RWPE1 (cell line): ENCODE data around the gene INHBA.

Experiments used
- CTCF ChIA-PET: fragments of 350-600 bp; sonication (Branson Sonifier 250); formaldehyde crosslinking; extraction: SDS; loops from one replicate; lab custom pipeline; 2021; lab: Yijun Ruan, JAX
- POLR2A ChIA-PET: fragments of 400-600 bp; formaldehyde crosslinking; extraction: SDS; loops from one replicate; lab custom pipeline; 2020; ENCODE audit warnings: antibody characterized with exemption; ENCODE audit not compliant: low non-redundant PET; lab: Yijun Ruan, JAX
- DNase-seq: peaks from one replicate; pipeline ENCODE4 v3.0.0; 2012; ENCODE audit warnings: low spot score
- H3K27ac ChIP-seq: fragments of 450-650 bp; 2 replicates; pipeline ENCODE4 v1.5.1; 2017
- TF ChIP-seq, protein P1 (sequence below): fragments of 450-650 bp; conservative IDR thresholded peaks from 2 replicates; pipeline ENCODE4 v1.5.1; 2017; ENCODE audit warnings: low read depth, mild to moderate bottlenecking

Gene INHBA

DNA sequence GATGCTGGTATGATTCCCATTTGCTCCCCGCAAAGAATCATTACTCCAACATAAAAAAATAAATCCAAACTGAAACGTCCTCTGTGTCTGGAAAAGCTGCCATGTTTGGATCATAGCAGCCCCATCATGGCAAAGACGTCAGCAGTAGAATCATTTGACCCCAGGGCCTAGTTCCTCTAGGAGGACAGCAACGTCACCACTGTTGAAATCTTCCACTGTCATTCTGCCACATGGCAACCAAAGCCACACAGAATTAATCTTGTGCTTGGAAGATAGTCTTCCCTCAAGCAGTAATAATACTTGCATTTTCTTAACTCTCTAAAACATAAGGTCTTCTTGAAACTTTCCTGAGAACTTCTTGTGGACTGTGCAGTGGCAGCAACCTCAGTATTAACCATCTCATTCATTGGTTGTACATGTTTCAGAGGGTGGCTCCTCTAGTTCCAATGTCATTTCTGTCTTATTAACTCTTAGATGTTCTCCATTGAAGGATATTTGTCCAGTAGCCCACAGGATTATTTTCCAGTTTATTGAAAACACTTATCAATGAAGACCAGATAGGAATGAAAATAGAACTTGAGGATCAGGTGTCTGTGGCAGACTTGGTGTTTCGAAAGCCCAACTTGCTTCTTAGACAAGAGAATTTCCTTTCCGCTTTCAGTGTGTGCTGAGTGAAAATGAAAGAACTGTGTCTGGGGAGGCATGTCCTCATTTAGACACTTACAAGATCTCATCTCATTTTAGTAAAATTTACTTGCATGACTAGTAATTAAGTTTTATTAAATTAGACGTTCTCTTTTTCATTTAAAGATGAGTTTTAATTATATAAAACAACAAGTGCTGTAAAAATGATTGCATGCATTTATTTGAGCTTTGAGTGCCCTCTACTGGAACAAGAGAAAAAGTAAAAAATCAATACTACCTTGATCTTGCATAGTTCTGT, 28.9 kb upstream of the INHBA start:
- ChIA-PET POLR2A (no interaction called here), CTCF (interaction anchor here (0.6 to 1.3 kb wide), 3 partner anchors 26 to 1196 kb away, joined by 3 read pairs; no protein-coding TSS in a partner anchor)
- TF ChIP-seq, protein P1, sequence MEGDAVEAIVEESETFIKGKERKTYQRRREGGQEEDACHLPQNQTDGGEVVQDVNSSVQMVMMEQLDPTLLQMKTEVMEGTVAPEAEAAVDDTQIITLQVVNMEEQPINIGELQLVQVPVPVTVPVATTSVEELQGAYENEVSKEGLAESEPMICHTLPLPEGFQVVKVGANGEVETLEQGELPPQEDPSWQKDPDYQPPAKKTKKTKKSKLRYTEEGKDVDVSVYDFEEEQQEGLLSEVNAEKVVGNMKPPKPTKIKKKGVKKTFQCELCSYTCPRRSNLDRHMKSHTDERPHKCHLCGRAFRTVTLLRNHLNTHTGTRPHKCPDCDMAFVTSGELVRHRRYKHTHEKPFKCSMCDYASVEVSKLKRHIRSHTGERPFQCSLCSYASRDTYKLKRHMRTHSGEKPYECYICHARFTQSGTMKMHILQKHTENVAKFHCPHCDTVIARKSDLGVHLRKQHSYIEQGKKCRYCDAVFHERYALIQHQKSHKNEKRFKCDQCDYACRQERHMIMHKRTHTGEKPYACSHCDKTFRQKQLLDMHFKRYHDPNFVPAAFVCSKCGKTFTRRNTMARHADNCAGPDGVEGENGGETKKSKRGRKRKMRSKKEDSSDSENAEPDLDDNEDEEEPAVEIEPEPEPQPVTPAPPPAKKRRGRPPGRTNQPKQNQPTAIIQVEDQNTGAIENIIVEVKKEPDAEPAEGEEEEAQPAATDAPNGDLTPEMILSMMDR: peak; percentile 55
- no peak overlapping the region for H3K27ac ChIP-seq
- DNase-seq: peak; percentile 13

GRCh38 chr7:41730668-41731067, 27.8 kb upstream of the INHBA start:
- H3K27ac ChIP-seq: no peak overlapping the region
- TF ChIP-seq, protein P1: no peak
- CTCF ChIA-PET: interaction anchor here (0.7 kb wide), 1 partner anchor 608 kb away, joined by 4 read pairs; no protein-coding TSS in a partner anchor
- DNase-seq: no peak
- POLR2A ChIA-PET: no interaction called here

- no peak for DNase-seq
- POLR2A ChIA-PET: no interaction called here
- CTCF ChIA-PET: interaction anchor here (0.7 kb wide), 2 partner anchors 607 to 1495 kb away, joined by 4 to 6 read pairs; no protein-coding TSS in a partner anchor
- TF ChIP-seq, protein P1: no peak
- no peak overlapping the region for H3K27ac ChIP-seq
These were observed 27.3 kb upstream of the INHBA start for GRCh38 chr7:41730161-41730560.

- no peak for DNase-seq
- no peak overlapping the region for H3K27ac ChIP-seq
- ChIA-PET POLR2A (no interaction called here), CTCF (interaction anchor here (1.0 to 1.1 kb wide), 2 partner anchors 17 to 1496 kb away, joined by 3 to 4 read pairs; no protein-coding TSS in a partner anchor)
- TF ChIP-seq, protein P1: no peak
These were observed 26.2 kb upstream of the INHBA start for GRCh38 chr7:41729059-41729458.

DNA sequence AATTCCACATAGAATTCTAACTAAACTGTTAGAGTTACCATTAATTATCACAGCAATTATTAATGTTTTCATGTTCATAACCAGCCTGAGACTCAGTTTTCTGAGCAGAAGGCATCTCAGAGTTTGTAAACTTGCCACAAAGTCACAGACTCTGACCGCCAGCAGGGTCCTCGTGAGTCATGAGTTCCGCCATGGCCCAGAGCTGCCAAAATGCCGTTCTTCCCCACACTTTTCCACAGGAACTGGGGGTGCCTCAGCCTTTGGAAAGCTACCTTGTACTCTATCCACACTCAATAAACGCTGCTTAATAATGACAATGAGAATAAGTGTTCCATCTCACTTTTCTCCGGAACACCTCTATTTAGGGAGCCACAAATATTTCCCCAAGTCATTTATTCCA, 22.1 kb upstream of the INHBA start:
- TF ChIP-seq, protein P1: no peak
- ChIA-PET POLR2A (no interaction called here), CTCF (interaction anchor here (0.6 kb wide), 1 partner anchor 1490 kb away, joined by 3 read pairs; no protein-coding TSS in a partner anchor)
- no peak for DNase-seq
- H3K27ac ChIP-seq: no peak overlapping the region

DNA sequence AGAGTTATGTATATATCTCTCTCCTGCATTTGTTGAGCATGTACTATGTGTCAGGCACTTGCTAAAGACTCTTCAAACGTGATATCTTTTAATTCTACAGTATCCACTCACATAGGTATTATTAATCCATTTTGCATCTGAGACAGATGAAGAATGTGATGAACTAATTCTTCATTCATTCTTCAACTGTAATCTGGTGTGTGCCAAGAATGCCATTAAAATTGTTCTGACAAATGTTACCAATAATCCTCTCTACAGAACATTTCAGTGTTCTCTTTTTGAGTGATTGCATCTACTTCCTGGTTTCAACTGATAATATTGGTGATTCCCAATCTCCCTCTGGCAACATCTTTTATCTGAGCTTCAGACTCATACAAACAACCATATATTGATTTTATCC, 18.0 kb upstream of the INHBA start:
- no peak overlapping the region for H3K27ac ChIP-seq
- TF ChIP-seq, protein P1: no peak
- no peak for DNase-seq
- ChIA-PET CTCF (no interaction called here), POLR2A (no interaction called here)
